VCaP (cell line): ENCODE measurements around the gene SPOCK1.
A peak's percentile ranks its signal among the peaks of the same experiment; 100 is the strongest.

Experiments
- H3K27ac ChIP-seq: fragments of 450-650 bp; 2 replicates; pipeline ENCODE4 v1.5.1; 2017
- TF ChIP-seq, protein P1 (sequence below): fragments of 450-650 bp; conservative IDR thresholded peaks from 2 replicates; pipeline ENCODE4 v1.5.1; 2017; ENCODE audit warnings: mild to moderate bottlenecking, moderate library complexity

The SPOCK1 gene

DNA sequence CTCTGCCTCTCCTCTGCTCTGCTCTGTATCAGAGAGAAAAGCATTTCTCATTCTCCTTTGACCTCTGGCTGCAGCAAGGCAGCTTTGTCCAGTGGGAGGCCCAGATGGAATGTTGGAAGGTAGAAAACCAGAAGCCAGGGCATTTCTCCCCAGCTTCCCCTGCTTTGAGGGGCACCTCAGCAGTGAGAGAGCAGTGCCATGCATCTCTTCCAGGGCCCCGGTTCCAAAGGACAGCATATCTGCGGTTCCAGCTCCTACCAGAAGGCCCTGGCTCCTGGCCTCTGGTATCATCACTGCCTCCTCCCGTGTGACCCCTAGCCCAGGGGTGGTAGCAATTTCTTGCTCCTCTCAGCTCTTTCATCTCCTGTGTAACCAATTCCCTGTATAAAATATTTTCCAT lies 190.8 kb downstream of the SPOCK1 start:
- H3K27ac ChIP-seq: no peak overlapping the region
- TF ChIP-seq, protein P1, sequence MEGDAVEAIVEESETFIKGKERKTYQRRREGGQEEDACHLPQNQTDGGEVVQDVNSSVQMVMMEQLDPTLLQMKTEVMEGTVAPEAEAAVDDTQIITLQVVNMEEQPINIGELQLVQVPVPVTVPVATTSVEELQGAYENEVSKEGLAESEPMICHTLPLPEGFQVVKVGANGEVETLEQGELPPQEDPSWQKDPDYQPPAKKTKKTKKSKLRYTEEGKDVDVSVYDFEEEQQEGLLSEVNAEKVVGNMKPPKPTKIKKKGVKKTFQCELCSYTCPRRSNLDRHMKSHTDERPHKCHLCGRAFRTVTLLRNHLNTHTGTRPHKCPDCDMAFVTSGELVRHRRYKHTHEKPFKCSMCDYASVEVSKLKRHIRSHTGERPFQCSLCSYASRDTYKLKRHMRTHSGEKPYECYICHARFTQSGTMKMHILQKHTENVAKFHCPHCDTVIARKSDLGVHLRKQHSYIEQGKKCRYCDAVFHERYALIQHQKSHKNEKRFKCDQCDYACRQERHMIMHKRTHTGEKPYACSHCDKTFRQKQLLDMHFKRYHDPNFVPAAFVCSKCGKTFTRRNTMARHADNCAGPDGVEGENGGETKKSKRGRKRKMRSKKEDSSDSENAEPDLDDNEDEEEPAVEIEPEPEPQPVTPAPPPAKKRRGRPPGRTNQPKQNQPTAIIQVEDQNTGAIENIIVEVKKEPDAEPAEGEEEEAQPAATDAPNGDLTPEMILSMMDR: no peak

DNA sequence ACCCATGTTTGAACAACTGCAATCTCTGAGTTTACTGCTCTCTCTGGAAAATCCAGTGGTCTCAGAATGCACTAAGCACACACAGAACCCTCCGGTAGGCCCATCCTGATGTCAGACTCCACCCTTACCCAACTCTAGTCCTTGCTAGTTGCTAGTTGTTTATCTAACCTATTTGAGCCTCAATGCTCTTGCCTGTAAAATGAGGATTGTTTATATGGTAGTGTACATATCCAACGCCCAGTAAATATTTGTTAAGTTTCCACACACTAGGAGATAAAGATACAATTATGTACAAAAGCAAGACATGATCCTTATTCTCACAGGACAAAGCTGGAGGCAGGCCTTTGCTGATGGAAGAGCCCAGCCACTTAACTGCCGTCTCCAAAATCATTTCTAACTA lies 192.2 kb downstream of the SPOCK1 start:
- no peak overlapping the region for H3K27ac ChIP-seq
- TF ChIP-seq, protein P1: no peak

DNA sequence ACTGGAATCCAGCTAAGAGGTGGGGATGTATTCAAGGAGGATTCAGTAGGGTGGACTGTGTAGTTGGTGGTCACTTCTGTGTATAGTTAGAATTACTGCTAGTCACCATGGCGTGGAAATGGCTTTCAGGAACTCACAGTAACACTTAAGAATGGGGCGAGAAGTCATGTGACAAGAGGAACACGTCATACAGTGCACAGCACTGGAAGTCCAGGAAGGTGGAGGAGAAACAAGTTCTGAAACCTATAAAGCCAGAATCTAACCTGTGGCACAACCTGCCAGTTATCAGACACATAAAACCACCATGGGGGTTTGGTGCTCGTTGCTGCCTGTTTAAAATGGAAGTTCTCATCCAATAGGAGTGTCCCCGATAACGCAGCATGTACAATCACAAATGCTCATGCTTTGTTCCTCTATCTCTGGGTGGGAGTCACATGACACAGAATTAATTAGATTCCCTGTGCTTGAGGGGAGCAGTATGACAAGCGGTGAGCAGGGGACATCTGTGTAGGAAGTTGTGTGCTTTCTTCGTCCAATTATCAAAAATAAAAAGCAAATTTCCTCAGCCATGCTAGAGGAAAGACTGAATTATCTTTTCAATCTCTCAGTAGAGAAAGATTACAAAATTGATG lies 193.0 kb downstream of the SPOCK1 start:
- no peak overlapping the region for H3K27ac ChIP-seq
- TF ChIP-seq, protein P1: no peak

DNA sequence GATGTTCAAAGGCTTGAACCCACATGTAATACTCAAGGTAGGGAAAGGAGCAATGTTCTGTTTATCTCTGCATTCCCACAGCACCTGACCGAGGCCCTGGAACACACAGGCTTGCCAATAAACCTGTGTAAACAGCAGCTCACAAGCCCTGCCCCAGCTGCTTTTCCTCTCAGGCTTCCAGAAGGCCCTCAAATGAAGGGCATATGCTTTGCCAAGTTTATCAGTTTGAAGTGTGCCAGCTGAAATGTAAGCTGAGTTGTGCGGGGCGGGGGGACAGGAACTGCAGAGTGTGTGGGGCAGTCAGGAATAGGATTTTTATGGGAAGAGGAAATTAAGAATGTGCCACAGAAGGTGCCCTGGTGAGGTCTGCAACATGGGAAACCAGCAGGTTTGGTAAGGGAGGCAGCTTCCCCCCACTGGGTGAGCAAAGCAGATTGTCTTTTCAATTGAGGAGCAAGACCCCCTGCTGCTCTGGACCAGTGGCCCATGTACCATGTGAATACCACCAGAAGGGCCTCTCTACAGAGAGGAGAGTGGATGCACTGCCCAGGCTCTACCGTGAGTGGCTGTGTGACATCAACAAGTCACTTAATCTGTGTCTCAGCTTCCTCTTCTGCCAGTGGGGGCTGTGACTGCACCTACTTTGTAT lies 194.8 kb downstream of the SPOCK1 start:
- no peak overlapping the region for H3K27ac ChIP-seq
- TF ChIP-seq, protein P1: no peak

DNA sequence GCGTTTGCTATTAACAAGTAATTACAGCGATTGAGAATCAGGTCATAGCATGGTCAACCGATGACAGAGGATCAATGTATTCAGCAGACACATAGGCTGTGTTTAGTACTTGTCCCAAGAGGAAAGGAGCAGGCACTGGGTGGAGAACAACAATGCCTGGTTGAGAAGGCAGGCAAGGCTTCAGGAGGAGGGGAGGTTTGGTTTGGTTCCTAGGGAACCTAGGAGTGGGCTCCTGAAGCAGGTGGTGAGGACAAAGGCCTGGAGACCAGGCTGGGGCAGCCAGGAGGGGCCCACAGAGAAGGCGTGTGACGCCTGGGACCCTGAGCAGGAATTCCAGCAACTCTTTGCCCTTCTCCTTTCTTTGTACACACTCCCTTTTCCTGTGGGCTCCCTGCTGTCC lies 195.6 kb downstream of the SPOCK1 start:
- H3K27ac ChIP-seq: no peak overlapping the region
- TF ChIP-seq, protein P1: no peak

DNA sequence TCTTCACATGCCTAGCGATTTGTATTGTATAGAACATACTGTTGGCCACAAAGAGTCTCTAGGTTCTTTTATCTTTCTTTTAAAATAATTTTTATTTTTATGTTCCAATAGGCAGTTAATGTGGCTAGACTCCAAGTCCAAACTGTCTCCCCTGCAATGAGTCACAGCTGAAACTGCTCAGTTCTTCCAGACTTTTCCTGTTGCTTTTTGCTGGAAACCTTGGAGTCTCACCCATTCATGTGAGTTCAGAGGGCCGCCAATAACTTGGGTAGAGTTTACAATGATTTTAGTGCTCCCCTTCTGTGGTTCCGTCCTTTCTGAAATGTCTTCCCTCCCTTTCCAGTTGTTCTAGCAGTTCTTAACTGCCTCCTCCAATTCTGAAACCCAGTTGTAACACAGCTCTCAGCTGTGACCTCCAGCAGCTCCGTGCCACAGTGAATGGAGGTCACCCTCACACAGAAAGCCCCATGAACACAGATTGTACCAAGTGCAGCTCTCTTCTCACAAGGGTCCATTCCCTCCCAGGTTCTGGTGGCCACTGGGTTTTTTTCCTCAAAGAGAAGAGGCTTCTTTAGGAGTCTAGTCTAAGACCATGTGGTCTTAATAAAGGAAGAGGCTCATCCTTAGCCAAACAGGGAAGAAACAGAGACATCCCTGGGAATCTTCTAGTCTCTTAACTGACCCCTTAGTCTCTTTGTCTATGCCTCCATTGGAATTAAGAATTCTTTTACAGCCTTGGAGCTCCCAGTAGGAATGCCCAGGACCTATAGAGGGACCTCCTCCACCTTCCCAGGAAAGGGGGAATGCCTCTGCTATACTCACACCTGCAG lies 198.5 kb downstream of the SPOCK1 start:
- TF ChIP-seq, protein P1: no peak
- no peak overlapping the region for H3K27ac ChIP-seq

DNA sequence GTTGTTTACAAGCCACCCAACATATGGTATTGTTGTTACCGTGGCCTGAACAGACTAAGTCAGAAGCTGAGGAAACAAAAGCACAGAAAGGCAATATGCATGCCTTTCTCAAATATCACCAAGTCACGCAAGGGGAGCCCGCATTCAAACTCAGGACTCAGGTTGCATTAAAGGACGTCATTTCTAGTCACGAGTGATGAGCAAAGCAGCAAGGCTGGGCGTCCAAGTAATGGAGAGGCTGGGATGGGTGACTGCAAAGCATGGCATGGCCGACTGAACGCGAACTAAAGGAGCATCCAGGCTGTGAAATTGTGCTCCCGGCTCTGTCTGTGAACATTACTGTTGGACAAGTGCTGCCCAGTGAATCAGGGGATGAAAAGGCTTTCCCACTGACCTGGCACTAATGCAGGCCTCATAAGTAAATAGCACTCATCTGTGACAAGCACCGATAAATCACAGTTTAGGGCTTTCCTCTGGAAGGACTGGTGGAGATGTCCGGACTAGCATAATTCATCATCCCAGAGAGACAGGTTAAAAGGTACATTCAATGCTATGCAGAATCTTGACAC lies 202.8 kb downstream of the SPOCK1 start:
- TF ChIP-seq, protein P1: no peak
- H3K27ac ChIP-seq: peak overlapping the region; percentile 87; the same call in 1 of the 2 replicates
